BLaER1 treated with 17β-estradiol and CSF1 and Interleukin-3, amounts not matched to agents 10 nM and 100 nM (cell line): ENCODE results near the gene RND3.
A peak's percentile ranks its signal among the peaks of the same experiment; 100 is the strongest.

Experiments used
- H3K27ac ChIP-seq, 11 experiments: shearing (Covaris generic); formaldehyde crosslinking; 2 replicates each; pipeline ENCODE4 v1.8.1; 2022
- H3K27me3 ChIP-seq, 11 experiments: shearing (Covaris generic); formaldehyde crosslinking; 2 replicates each; pipeline ENCODE4 v1.8.1; 2022
- H3K36me3 ChIP-seq, 11 experiments: shearing (Covaris generic); formaldehyde crosslinking; 2 replicates each; pipeline ENCODE4 v1.8.1; 2022
- H3K4me1 ChIP-seq, 10 experiments: shearing (Covaris generic); formaldehyde crosslinking; 2 replicates each; pipeline ENCODE4 v1.8.1; 2022
- H3K4me2 ChIP-seq, 11 experiments: shearing (Covaris generic); formaldehyde crosslinking; 2 replicates each; pipeline ENCODE4 v1.8.1; 2022
- H3K4me3 ChIP-seq, 10 experiments: shearing (Covaris generic); formaldehyde crosslinking; 2 replicates each; pipeline ENCODE4 v1.8.1; 2022
- H3K9ac ChIP-seq, 11 experiments: shearing (Covaris generic); formaldehyde crosslinking; 2 replicates each; pipeline ENCODE4 v1.8.1; 2022
- H3K9me3 ChIP-seq, 11 experiments: shearing (Covaris generic); formaldehyde crosslinking; replicated peaks in 1 of 11; 2 replicates each; pipeline ENCODE4 v1.8.1; 2022
- H4K20me1 ChIP-seq, 11 experiments: shearing (Covaris generic); formaldehyde crosslinking; 2 replicates each; pipeline ENCODE4 v1.8.1; 2022
- Cebpa-rat ChIP-seq, 11 experiments: shearing (Covaris generic); IDR thresholded peaks; 2 replicates each; pipeline ENCODE4 v1.8.1; 2022

RND3 gene

GRCh38 chr2:150487537-150488429 is at the start of gene RND3:
RND3 (minus strand) TSS chr2:150487667; CDS start chr2:150487417, 250 bp downstream.
- TF ChIP-seq Cebpa-rat (IDR thresholded peaks at IDR 0.05), result no peak
- Histone ChIP-seq H3K27ac (peak within 1 kb of the TSS in 7 of 11 experiments; percentile 24 to 81 (median 45); a peak in 11 of 22 replicates), H3K9me3 (no peaks in the 10 kb centered on the region), H3K4me3 (peak within 1 kb of the TSS; percentile 65 to 82 (median 70)), H3K36me3 (no peaks in the 10 kb centered on the region), H4K20me1 (peaks cover 0 to 36% (median 15%) of the 10 kb centered on the region in 11 experiments; a peak in 17 of 22 replicates), H3K4me2 (peak within 1 kb of the TSS; percentile 84 to 100 (median 99)), H3K4me1 (peaks cover 19 to 35% (median 29%) of the 10 kb centered on the region in 10 experiments), H3K9ac (peak within 1 kb of the TSS; percentile 33 to 89 (median 70)), H3K27me3 (peaks cover 6 to 37% (median 33%) of the 10 kb centered on the region in 11 experiments; a peak in 20 of 22 replicates)

DNA sequence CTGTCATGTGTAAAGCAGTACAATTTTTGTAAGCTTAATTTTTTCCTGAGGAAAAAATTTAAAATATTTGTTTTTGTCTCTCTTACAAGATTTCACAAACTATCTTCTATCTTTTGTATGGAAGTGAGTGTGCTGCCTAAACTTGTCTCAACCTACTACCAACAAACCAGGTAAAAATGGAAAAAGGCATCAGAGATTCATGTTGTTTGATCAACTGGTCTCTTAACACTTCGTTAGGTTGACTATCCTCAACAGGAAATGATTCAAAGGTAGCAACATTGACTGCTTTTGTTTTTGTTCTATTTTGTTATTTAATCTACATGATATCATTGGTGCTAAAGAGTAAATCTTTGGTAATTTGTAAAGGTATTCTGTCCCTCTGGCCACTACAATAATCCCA is 47.7 kb upstream of the RND3 start:
- no peak for TF ChIP-seq Cebpa-rat (IDR thresholded peaks at IDR 0.05)
- H3K4me2 ChIP-seq, result no peak overlapping the region
- H4K20me1 ChIP-seq, result no peaks in the 10 kb centered on the region
- no peaks in the 10 kb centered on the region for H3K27me3 ChIP-seq
- no peaks in the 10 kb centered on the region for H3K36me3 ChIP-seq
- no peak overlapping the region for H3K9ac ChIP-seq
- H3K9me3 ChIP-seq, result peaks cover 17 to 28% (median 23%) of the 10 kb centered on the region in 11 experiments; a peak in 20 of 22 replicates
- no peak overlapping the region for H3K27ac ChIP-seq
- H3K4me3 ChIP-seq, result no peak overlapping the region
- no peaks in the 10 kb centered on the region for H3K4me1 ChIP-seq

- H3K36me3 ChIP-seq, result no peaks in the 10 kb centered on the region
- no peaks in the 10 kb centered on the region for H3K27me3 ChIP-seq
- H3K27ac ChIP-seq, result no peak overlapping the region
- peaks cover 11 to 24% (median 21%) of the 10 kb centered on the region in 11 experiments; a peak in 20 of 22 replicates for H3K9me3 ChIP-seq
- H3K9ac ChIP-seq, result no peak overlapping the region
- H3K4me3 ChIP-seq, result no peak overlapping the region
- H3K4me1 ChIP-seq, result peaks cover 11 to 17% (median 16%) of the 10 kb centered on the region in 10 experiments; a peak in 19 of 20 replicates
- no peak for TF ChIP-seq Cebpa-rat (IDR thresholded peaks at IDR 0.05)
- no peak overlapping the region for H3K4me2 ChIP-seq
- no peaks in the 10 kb centered on the region for H4K20me1 ChIP-seq
Observed at GRCh38 chr2:150532879-150533278, 45.4 kb upstream of the RND3 start.

DNA sequence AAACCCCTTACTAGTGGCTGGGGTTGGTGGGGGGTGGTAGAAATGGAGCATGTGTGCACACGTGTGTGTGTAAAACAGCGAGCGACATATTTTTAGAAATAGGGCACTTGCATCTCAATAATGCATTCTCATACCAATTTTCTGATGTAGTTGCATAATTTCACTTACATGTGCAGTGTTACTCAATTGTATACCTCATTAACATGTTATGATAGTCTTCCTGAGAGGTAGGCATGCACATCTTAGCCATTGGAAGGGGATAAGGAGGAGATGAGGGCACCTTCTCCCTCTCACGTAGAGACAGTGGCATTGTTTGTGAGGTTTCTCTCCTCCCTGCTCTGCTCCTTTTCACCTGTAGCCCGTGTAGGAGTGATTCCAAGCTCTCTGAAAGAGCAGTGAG is 44.6 kb upstream of the RND3 start:
- H4K20me1 ChIP-seq, result no peaks in the 10 kb centered on the region
- H3K4me2 ChIP-seq, result no peak overlapping the region
- no peak overlapping the region for H3K9ac ChIP-seq
- TF ChIP-seq Cebpa-rat (IDR thresholded peaks at IDR 0.05), result no peak
- H3K9me3 ChIP-seq, result peaks cover 2 to 17% (median 12%) of the 10 kb centered on the region in 11 experiments; a peak in 17 of 22 replicates
- peaks cover 11 to 17% (median 16%) of the 10 kb centered on the region in 10 experiments; a peak in 19 of 20 replicates for H3K4me1 ChIP-seq
- no peak overlapping the region for H3K27ac ChIP-seq
- H3K36me3 ChIP-seq, result no peaks in the 10 kb centered on the region
- H3K4me3 ChIP-seq, result no peak overlapping the region
- H3K27me3 ChIP-seq, result no peaks in the 10 kb centered on the region

- Histone ChIP-seq H3K9ac (no peak overlapping the region), H3K36me3 (no peaks in the 10 kb centered on the region), H3K4me1 (peaks cover 11 to 17% (median 16%) of the 10 kb centered on the region in 10 experiments; a peak in 19 of 20 replicates), H3K27ac (no peak overlapping the region), H3K27me3 (no peaks in the 10 kb centered on the region), H3K4me3 (no peak overlapping the region), H3K9me3 (peaks cover 0 to 13% (median 11%) of the 10 kb centered on the region in 11 experiments; a peak in 17 of 22 replicates), H4K20me1 (no peaks in the 10 kb centered on the region), H3K4me2 (no peak overlapping the region)
- TF ChIP-seq Cebpa-rat (IDR thresholded peaks at IDR 0.05), result no peak
Observed at GRCh38 chr2:150531591-150531990, 44.1 kb upstream of the RND3 start.

GRCh38 chr2:150530168-150530567 is 42.7 kb upstream of the RND3 start:
- Histone ChIP-seq H3K36me3 (no peaks in the 10 kb centered on the region), H3K4me3 (no peak overlapping the region), H3K9me3 (no peaks in the 10 kb centered on the region), H3K9ac (no peak overlapping the region), H4K20me1 (no peaks in the 10 kb centered on the region), H3K4me1 (peaks cover 11 to 17% (median 16%) of the 10 kb centered on the region in 10 experiments; a peak in 19 of 20 replicates), H3K4me2 (no peak overlapping the region), H3K27me3 (no peaks in the 10 kb centered on the region), H3K27ac (no peak overlapping the region)
- TF ChIP-seq Cebpa-rat (IDR thresholded peaks at IDR 0.05), result no peak

DNA sequence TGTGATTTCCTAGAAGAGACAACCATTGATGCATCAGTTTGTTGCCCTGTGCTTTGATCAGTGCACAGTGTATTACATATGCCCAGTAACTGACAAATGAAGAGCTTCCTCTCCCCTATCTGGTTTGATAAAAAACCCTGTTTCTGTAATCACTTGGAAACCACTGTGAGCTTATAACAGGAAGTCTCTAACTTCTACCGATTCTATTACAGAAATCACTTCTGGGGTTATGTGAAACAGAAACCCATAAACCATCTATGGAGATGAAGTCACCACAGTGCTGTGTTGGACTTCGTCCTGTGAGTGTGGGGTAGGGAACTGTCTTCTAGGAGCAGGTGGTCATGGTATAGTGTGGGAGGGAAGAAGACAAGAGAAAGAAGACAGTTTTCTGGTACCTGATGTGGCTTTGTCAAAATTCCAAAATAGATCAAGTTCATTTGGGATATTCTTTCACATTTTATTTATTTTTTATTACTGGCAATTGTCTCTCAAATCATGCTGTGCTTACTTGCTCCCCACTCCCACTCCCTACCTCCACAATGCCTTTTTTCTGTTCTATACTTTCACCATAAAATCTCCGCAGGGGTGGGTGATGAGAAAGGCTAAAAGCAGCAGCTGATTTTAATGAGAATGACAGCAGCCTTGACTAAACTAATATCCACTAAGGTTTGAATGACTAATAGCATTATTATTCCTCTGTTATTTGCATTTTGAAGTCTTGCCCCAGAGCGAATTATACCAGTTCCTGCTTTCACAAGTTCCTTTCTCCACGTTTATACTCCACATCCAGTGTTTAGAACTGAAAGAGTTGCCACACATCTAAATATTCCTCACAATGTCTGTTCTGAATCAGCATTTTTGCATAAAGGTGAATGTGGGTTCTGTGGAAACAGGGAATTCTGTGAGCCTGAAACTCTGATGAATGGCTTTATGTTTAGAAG is 41.7 kb upstream of the RND3 start:
- Histone ChIP-seq H3K9ac (peak overlapping the region in 1 of 11 experiments; percentile 36; a peak in 1 of 22 replicates), H3K4me3 (no peak overlapping the region; a peak in 1 of 20 replicates), H3K27me3 (no peaks in the 10 kb centered on the region), H3K4me2 (peak overlapping the region; percentile 8 to 87 (median 49); a peak in 21 of 22 replicates), H3K4me1 (peaks cover 11 to 17% (median 16%) of the 10 kb centered on the region in 10 experiments; a peak in 19 of 20 replicates), H3K27ac (peak overlapping the region in 4 of 11 experiments; percentile 30 to 73 (median 42); a peak in 6 of 22 replicates), H3K9me3 (peaks cover 3 to 5% (median 4%) of the 10 kb centered on the region in 11 experiments; a peak in 18 of 22 replicates), H4K20me1 (no peaks in the 10 kb centered on the region), H3K36me3 (no peaks in the 10 kb centered on the region)
- no peak for TF ChIP-seq Cebpa-rat (IDR thresholded peaks at IDR 0.05)

DNA sequence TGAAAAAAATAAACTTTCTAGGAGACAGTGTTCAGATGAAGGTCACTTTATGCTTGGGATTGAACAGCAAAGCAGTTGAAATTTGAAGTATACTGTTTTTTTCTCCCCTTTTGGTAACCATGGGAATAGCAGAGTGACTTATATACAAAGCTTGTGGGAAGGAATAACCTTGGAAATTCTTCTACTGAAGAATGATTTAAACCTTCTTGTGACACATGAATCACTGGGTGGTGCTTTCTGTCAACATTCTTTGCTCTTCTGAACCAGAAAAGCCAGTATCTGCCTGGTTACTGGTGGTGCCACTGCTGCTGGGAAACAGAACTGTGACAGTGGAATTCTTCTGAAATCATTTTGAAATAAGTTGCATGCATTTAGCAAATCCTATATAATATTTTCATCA is 39.4 kb upstream of the RND3 start:
- Histone ChIP-seq H3K4me3 (no peak overlapping the region), H3K9me3 (peaks cover 18 to 27% (median 22%) of the 10 kb centered on the region in 11 experiments), H3K9ac (no peak overlapping the region), H3K27ac (no peak overlapping the region), H4K20me1 (no peaks in the 10 kb centered on the region), H3K27me3 (no peaks in the 10 kb centered on the region), H3K36me3 (no peaks in the 10 kb centered on the region), H3K4me1 (peaks cover 11 to 26% (median 17%) of the 10 kb centered on the region in 10 experiments; a peak in 19 of 20 replicates), H3K4me2 (no peak overlapping the region)
- TF ChIP-seq Cebpa-rat (IDR thresholded peaks at IDR 0.05), result no peak
